ENCODE results near the gene REEP5. TPM values are rescaled to one million over a fixed set of nuclear protein-coding genes. Genes with fewer than 3 reads are reported as not detected.

Gene REEP5
- polyA plus RNA-seq, 3 donors, result 83.6 to 200 (median 193) TPM

DNA sequence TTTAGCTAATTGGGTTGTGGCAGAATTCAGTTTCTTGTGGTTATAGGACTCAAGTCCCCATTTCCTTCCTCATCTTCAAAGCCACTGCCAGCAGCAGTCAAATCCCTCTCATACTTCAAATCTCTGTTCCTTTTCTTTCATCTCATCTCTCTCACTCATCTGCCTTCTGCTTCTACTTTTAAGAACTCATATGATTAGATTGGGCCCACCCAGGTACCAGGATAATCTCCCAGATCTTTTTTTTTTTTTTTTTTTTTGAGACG lies 8.0 kb upstream of the REEP5 start:
- H3K27me3 ChIP-seq (ENCODE audit: control insufficient read depth in 2 of 2, insufficient read depth in 2 of 2, low read length in 2 of 2), result no peaks in the 10 kb centered on the region
- peaks cover 0 to 3% of the 10 kb centered on the region in 2 donors for H3K36me3 Mint-ChIP-seq
- H3K79me2 ChIP-seq (ENCODE audit: insufficient read depth, low read length), result peaks cover 3% of the 10 kb centered on the region
- no peak overlapping the region for H2AFZ ChIP-seq (ENCODE audit: insufficient read depth, low read depth, low read length, poor library complexity, severe bottlenecking)
- peak overlapping the region; percentile 35 to 77 for H3K27ac ChIP-seq (ENCODE audit: low read depth in 1 of 2, low read length in 2 of 2)
- H3K27me3 Mint-ChIP-seq (ENCODE audit: low read depth in 3 of 3), result peaks cover 0 to 2% (median 2%) of the 10 kb centered on the region in 3 donors
- H3K4me2 ChIP-seq (replicated peaks; ENCODE audit: extremely low read depth, low read length, poor library complexity, severe bottlenecking), result peak overlapping the region; percentile 59
- no peak overlapping the region for H3K9ac ChIP-seq (ENCODE audit: insufficient read depth, low read length, poor library complexity, severe bottlenecking)
- peaks cover 2 to 7% (median 4%) of the 10 kb centered on the region in 7 donors for H3K9me3 Mint-ChIP-seq
- TF ChIP-seq, protein P1, sequence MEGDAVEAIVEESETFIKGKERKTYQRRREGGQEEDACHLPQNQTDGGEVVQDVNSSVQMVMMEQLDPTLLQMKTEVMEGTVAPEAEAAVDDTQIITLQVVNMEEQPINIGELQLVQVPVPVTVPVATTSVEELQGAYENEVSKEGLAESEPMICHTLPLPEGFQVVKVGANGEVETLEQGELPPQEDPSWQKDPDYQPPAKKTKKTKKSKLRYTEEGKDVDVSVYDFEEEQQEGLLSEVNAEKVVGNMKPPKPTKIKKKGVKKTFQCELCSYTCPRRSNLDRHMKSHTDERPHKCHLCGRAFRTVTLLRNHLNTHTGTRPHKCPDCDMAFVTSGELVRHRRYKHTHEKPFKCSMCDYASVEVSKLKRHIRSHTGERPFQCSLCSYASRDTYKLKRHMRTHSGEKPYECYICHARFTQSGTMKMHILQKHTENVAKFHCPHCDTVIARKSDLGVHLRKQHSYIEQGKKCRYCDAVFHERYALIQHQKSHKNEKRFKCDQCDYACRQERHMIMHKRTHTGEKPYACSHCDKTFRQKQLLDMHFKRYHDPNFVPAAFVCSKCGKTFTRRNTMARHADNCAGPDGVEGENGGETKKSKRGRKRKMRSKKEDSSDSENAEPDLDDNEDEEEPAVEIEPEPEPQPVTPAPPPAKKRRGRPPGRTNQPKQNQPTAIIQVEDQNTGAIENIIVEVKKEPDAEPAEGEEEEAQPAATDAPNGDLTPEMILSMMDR (IDR thresholded peaks at IDR 0.05), result no peak
- peak; percentile 57 to 76 (median 69) for DNase-seq
- intact Hi-C loops (cut with micrococcal nuclease), result no loop called here
- H4K20me1 ChIP-seq (ENCODE audit: insufficient read depth, low read length), result no peaks in the 10 kb centered on the region
- peak overlapping the region in 1 of 3 experiments; percentile 44 for H3K4me3 ChIP-seq (replicated peaks in 1 of 3; ENCODE audit: low read depth in 2 of 3, low read length in 3 of 3)
- H3K4me3 Mint-ChIP-seq, result peak overlapping the region; percentile 48 to 71
- H3K4me1 Mint-ChIP-seq, result peaks cover 64% of the 10 kb centered on the region
- no peaks in the 10 kb centered on the region for H3K36me3 ChIP-seq (replicated peaks in 1 of 2; ENCODE audit: control insufficient read depth in 1 of 2, insufficient read depth in 2 of 2, low read length in 2 of 2)
- no CpG with 5 or more reads among the region's 1 CpG for WGBS (ENCODE audit: insufficient coverage)
- peak overlapping the region; percentile 80 to 92 (median 85) for H3K27ac Mint-ChIP-seq
- H3K9me3 ChIP-seq (replicated peaks in 1 of 2; ENCODE audit: control insufficient read depth in 1 of 2, insufficient read depth in 1 of 2, low read length in 2 of 2), result no peaks in the 10 kb centered on the region
- peaks cover 64 to 74% of the 10 kb centered on the region in 2 donors for H3K4me1 ChIP-seq (ENCODE audit: control insufficient read depth in 1 of 2, insufficient read depth in 2 of 2, low read length in 2 of 2)

DNA sequence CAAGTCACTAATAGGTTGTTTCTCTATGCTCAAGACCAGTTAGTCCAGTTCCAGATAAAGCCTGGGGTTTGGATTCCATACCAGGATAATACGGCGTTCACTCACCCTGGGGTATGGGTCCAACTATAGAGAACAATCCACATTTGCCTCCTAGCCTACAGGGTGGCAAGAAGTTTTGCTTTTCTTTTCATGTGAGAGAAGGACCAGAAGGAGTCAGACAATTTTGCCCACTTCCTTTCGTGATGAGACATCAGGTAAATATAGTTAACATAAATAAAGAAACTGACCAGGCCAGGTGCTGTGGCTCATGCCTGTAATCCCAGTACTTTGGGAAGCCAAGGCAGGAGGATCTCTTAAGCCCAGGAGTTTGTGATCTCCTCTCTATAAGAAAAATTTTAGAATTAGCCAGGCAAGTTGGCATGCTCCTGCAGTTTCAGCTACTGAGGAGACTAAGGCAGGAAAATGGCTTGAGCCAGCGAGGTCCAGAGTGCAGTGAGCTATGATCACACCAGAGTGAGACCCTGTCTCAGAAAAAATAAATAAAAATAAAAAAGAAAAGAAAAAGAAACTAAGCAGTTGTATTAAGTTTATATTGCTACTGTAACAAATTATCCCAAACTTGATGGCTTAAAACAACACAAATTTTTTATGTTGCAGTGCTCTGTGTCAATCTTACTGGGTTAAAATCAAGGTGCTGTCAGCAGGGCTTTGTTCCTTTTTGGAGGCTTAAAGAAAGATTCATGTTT lies 7.5 kb upstream of the REEP5 start:
- no peak overlapping the region for H3K9ac ChIP-seq (ENCODE audit: insufficient read depth, low read length, poor library complexity, severe bottlenecking)
- Mint-ChIP-seq H3K36me3 (peaks cover 0 to 3% of the 10 kb centered on the region in 2 donors), H3K4me3 (peak overlapping the region; percentile 12 to 71), H3K9me3 (peaks cover 0 to 7% (median 4%) of the 10 kb centered on the region in 7 donors), H3K27me3 (ENCODE audit: low read depth in 3 of 3) (peaks cover 0 to 2% (median 2%) of the 10 kb centered on the region in 3 donors), H3K4me1 (peaks cover 65% of the 10 kb centered on the region), H3K27ac (peak overlapping the region; percentile 80 to 92 (median 87))
- peak overlapping the region; percentile 17 for H2AFZ ChIP-seq (ENCODE audit: insufficient read depth, low read depth, low read length, poor library complexity, severe bottlenecking)
- no peaks in the 10 kb centered on the region for H4K20me1 ChIP-seq (ENCODE audit: insufficient read depth, low read length)
- no peaks in the 10 kb centered on the region for H3K9me3 ChIP-seq (replicated peaks in 1 of 2; ENCODE audit: control insufficient read depth in 1 of 2, insufficient read depth in 1 of 2, low read length in 2 of 2)
- H3K36me3 ChIP-seq (replicated peaks in 1 of 2; ENCODE audit: control insufficient read depth in 1 of 2, insufficient read depth in 2 of 2, low read length in 2 of 2), result no peaks in the 10 kb centered on the region
- H3K27ac ChIP-seq (ENCODE audit: low read depth in 1 of 2, low read length in 2 of 2), result peak overlapping the region; percentile 68 to 77
- H3K4me1 ChIP-seq (ENCODE audit: control insufficient read depth in 1 of 2, insufficient read depth in 2 of 2, low read length in 2 of 2), result peaks cover 64 to 74% of the 10 kb centered on the region in 2 donors
- no peak for DNase-seq
- H3K4me2 ChIP-seq (replicated peaks; ENCODE audit: extremely low read depth, low read length, poor library complexity, severe bottlenecking), result peak overlapping the region; percentile 59
- peak overlapping the region in 2 of 3 experiments; percentile 9 to 44 for H3K4me3 ChIP-seq (replicated peaks in 1 of 3; ENCODE audit: low read depth in 2 of 3, low read length in 3 of 3)
- H3K27me3 ChIP-seq (ENCODE audit: control insufficient read depth in 2 of 2, insufficient read depth in 2 of 2, low read length in 2 of 2), result no peaks in the 10 kb centered on the region
- H3K79me2 ChIP-seq (ENCODE audit: insufficient read depth, low read length), result peaks cover 8% of the 10 kb centered on the region
- WGBS (ENCODE audit: insufficient coverage), result no CpG with 5 or more reads among the region's 4 CpGs
- intact Hi-C loops (cut with micrococcal nuclease), result no loop called here
- TF ChIP-seq, protein P1 (IDR thresholded peaks at IDR 0.05), result no peak

Measured in CD14-positive monocyte (primary cell).